ENCODE measurements around the gene ZNF679.
A peak's percentile ranks its signal among the peaks of the same experiment; 100 is the strongest.
"Not testable (repeated sequence)": the region's sequence is repeated elsewhere in the genome, so short reads cannot be mapped to it uniquely, and the experiment has no call there.

ZNF679 gene

DNA sequence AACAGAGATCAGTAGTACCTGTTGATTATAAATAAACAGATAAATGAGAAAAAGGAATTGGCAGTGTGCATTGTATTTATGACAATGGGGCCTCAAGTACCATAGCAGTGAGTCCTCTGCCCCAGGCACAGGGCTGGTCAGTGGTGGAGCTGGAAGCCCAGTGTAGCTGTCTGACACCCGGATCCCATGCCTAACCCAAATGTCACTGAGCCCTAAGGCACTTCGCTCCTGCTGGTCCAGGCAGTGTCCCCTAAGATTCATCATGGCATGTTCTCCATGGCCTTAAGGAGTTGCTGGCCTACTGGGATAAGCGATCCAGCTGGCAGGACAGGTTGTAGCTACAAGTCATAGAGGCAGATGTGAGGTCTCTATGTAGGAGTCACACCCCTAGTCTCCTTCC lies 82.2 kb downstream of the ZNF679 start:
- DNase-seq (ENCODE audit: low read depth) = no peak

DNA sequence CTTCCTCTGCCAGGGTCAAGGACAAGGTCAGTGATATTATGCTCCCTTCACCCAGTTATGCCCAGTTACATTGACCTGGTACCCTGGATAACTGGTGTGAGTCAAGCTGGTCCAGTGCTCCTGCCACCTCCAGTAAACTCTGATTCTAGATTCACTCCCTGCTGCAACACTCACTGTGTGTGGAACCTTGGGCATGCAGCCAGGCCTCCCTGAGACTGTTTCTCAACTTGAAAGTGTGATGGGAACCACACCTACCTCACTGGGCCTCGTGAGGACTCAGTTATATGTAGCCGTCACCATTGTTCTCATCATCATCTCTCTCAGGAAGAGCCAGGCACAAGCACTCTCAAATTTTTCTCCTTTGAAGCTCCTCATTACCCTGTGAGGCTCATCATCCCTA lies 84.6 kb downstream of the ZNF679 start:
- DNase-seq (ENCODE audit: low read depth) = no peak

- peak; percentile 75 for DNase-seq (ENCODE audit: low read depth)
Measured at GRCh38 chr7:64313740-64314491, 85.6 kb downstream of the ZNF679 start, which contains the start of gene ZNF736. TSS of gene ZNF736 (plus strand) at chr7:64313961. CDS start at chr7:64314151, 190 bp downstream.

DNA sequence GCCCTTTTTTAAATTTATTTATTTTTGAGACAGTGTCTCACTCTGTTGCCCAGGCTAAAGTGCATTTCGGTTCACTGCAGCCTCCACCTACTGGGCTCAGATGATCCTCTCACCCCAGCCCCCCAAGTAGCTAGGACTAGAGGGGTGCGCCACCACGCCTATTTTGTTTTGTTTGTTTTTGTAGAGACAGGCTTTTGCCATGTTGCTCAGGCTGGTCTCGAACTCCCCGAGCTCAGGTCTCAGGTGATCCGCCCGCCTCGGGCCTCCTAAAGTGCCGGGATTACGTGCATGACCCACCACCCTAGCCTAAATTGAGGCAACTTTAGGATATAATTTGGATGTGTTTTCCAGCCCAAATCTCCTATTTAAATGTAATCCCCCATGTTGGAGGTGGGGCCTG lies 86.3 kb downstream of the ZNF679 start:
- DNase-seq (ENCODE audit: low read depth) = no peak

DNA sequence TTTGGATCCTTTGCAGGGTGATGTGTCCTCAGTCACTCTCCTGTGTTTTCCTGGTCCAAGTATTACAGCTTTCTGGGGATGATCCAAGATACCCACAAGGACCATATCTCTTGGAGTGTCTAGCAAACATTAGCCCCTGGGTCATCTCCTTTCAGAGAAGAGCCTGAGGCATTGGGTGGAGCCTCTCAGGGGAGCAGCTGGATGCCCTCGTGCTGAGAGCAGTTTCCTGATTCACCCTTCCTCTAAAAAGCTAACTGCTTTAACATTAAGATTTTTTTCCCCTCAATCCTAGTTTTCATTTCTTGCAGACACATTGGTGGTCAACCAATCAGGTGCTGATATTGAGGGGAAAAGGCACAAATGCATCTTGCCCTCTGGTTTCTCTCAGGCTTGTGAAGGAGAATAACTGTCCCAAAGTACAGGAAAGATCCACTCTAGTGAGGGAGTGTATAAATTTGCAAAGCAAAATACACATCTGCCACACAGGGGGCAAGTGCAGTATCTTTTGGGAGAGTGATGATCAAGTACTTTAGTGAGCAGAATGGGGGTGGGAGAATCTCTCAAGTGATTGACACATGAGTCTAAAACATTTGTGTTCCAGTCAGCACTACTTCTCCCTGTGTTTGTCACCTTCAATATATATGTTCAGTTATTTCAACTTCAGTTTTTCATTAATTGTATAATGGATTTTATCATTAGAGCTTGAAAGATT lies 87.9 kb downstream of the ZNF679 start:
- not testable (repeated sequence) for DNase-seq (ENCODE audit: low read depth)
